D341Med (cell line): ENCODE measurements around the gene PIK3C2G.

Experiments
- DNase-seq: peaks from one replicate; pipeline ENCODE4 v3.0.0; 2012; ENCODE audit warnings: low spot score

PIK3C2G gene

DNA sequence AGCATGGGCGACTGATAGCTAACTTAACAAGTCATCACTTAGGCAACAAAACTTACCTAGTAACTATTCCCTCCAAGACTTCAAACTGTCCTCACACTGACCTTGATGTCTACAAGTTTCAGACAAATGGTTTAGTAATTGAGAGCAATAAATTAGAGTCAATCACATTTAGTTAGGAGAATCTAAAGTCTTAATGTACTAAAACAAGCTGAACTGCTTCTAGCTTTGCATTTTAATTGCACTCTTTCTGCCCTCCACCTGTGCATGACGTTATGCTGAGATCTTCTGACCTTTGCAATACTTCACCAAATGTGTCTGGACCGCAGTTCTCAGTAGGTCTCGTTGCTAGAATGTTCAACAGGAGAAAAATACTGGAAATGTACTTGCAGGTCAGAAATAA is 158.0 kb downstream of the PIK3C2G start:
- no peak for DNase-seq

- no peak for DNase-seq
These were observed 160.5 kb downstream of the PIK3C2G start for GRCh38 chr12:18421867-18422266.

DNA sequence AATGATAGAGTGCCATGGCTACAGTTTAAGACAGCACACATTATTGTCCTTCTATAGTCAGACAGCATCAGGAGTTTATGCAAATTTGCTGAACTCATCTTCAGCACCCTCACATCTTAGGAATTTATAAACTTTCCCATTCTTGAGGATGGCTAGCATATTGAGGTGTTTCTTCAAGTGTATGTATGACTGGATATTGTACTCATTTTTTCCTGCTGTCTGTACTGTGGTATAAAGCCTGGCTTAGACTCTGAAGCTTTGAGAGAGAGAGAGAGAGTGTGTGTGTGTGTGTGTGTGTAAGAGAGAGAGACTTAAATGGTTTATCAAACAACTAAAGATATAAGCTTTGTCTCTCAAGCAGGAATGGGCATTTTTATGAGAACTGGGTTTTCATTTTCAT is 161.6 kb downstream of the PIK3C2G start:
- no peak for DNase-seq

DNA sequence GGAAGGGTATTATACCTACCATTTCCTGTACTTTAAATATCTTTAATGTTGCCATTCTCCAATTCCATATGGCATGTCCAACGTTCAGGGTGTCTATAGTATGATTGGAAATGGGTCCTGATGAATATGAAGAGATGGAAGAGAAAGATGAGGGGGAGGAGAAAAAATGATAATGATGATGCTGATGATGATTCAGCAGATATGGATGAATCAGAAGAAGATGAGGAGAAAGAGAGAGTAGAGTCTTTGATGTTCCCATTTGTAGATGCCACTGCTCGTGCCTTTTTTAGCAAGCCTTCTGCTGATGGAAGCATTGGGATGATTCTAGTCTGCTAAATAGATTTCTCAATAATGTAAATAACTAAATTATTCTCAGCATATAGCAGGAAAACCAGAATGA is 163.5 kb downstream of the PIK3C2G start:
- DNase-seq, result no peak

GRCh38 chr12:18427520-18427919 is 166.2 kb downstream of the PIK3C2G start:
- DNase-seq, result no peak

- DNase-seq, result no peak
These were observed 167.1 kb downstream of the PIK3C2G start for GRCh38 chr12:18428416-18428815.

- DNase-seq, result no peak
These were observed 168.0 kb downstream of the PIK3C2G start for GRCh38 chr12:18429366-18429765.

- peak; percentile 63 for DNase-seq
These were observed 169.2 kb downstream of the PIK3C2G start for GRCh38 chr12:18430425-18431048.

- no peak for DNase-seq
These were observed 170.5 kb downstream of the PIK3C2G start for GRCh38 chr12:18431771-18432170.

- DNase-seq, result no peak
These were observed 170.9 kb downstream of the PIK3C2G start for GRCh38 chr12:18432206-18432605.

DNA sequence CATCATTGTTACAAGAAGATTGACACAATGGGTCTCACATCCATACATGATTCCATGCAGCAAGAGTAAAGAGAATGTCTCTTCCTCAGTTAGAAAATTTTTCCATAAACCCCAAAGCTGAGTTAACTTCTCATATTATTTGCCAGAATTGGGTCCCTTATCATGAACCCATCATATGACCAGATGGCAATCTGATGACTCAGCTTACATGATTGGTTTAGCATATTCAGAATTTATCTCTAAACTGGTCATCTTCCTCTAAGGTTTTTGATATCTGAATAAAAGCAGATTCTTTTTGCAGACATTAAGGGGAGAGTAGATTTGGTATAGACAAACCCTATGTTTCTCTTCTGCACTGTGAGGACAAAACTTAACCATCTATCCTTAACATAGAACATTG is 174.9 kb downstream of the PIK3C2G start:
- no peak for DNase-seq

GRCh38 chr12:18439541-18439940 is 178.2 kb downstream of the PIK3C2G start:
- DNase-seq, result no peak

DNA sequence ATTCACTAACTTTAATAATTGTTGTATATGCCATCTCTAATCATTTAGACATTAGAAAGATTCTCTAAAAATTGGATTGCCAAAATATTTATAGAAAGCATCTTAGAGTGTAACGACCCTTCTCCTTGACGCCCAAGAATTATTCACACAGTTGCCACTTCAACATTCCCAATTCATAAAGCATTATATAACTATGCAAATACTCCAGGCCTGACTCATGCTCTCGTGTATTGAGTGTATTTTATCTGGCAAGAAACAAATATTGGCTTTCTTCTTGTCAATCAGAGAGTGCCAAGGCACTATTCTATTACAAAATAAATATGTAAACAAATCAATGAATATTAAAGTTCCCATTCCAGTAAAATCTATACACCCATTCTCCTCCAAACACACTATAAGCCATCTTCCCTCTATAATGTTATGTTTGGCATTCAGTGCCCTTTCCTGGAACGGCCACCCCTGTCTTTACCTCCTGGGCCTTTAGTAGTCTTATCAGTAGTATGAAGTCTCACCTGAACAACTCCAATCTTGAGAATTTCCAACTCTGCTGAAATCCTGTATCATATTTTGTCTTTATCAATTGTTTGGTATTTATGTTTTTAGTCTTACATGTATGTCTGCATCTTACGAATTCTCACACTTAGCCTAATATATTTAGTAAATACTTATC is 182.6 kb downstream of the PIK3C2G start:
- DNase-seq, result no peak

GRCh38 chr12:18446061-18446644 is 184.8 kb downstream of the PIK3C2G start:
- peak; percentile 63 for DNase-seq

DNA sequence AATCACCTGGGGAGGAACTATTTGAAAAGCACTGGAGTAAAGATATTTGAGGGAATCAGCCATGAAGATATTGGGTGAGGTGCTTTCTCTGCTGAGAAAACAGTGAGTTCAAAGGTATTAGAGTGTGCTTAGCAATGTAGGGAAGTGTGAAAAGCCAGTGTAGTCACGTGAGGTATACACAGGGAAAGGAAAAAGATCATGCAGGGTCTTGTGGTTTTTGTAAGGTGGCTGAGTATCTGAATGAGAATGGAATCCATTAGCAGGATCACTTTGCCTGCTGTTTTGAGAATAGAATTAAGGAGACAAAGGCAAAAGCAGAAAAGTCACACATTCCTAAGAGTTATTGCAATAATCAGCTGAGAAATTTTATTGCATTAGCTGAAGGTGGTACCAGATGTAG is 193.0 kb downstream of the PIK3C2G start:
- DNase-seq, result no peak

DNA sequence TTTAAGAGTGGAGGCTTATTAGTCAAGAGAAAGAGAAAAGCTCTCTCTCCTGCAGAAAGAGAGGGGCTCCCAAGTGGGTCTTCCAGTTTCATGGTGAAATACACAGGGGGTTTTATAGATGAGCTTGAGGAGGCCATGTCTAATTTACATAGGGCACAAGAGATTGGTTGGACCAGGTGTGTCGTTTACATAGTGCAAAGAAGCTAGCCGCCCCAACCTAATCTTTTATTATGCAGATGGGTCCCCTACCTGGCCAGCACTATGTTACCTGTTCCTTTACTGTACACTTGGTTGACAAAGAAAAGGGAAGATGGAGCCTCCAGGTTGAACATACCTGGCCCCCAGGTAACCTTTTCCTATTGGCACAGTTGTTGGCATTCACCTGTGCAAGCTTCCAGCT is 195.0 kb downstream of the PIK3C2G start:
- no peak for DNase-seq

DNA sequence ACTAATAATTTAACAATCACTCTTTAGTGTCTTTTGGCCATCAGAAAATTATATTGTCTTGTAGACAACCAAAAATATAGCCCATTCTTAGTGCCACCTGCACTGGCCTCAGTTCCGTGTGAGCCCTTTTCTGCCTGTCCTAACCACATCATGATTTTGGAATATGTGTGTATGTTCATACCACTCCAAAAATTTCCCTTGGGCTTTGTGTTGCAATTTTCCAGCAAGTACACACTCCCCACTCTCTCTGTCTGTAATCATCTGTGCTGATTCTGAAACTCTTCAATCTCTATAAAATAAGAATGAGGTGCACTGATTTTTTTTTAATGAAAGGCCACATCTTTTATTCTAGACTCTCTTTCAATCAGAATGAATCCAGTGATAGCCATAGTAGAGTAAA is 196.0 kb downstream of the PIK3C2G start:
- DNase-seq, result no peak

GRCh38 chr12:18461758-18462157 is 200.4 kb downstream of the PIK3C2G start:
- no peak for DNase-seq

DNA sequence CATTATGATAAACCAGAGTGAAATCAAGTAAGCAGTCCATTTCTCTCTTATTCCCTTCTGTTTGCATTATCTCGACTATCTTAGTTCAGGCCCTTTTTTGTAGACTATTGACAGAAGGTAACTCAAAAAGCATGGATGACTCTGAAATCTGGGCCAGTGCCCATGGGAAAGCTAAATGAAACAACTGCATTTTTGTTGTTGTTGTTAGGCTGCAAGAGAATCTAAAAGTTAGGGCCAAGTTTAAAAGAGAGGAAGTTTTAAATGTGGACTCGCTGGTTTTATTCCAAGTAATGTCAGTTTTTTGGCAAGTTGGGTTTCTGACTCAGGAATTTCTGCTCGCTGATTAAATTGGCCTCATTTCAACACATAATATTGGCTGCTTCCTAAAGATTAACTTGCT is 201.1 kb downstream of the PIK3C2G start:
- DNase-seq, result no peak

DNA sequence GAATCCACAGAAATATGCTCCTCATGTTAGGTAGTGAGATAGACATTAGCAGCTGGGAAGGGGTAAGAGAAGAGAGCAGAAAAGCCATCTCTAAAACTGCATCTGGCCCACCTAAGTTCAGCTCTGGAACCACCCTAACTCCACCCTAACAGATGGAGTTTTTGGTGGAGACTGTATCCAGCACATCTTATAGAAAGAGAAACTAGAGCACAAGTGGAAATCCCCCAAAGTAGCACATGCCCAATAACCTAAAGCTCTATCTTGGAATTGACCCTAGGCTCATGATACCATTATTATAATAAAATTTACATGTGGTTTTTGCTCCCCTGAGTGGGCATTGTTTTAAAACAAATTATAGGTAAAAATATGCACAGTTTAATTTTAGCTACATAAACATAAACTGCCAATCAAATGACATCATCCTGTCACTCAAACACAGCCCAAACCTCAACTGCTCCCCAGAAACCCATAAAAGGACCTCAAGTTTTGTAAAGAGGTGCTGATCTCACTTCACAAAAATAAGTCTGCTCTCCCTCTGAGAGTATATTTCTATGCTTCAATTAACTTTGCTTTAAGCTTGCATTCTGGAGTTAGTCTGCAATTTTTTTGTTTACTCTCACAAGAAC is 206.4 kb downstream of the PIK3C2G start:
- no peak for DNase-seq

DNA sequence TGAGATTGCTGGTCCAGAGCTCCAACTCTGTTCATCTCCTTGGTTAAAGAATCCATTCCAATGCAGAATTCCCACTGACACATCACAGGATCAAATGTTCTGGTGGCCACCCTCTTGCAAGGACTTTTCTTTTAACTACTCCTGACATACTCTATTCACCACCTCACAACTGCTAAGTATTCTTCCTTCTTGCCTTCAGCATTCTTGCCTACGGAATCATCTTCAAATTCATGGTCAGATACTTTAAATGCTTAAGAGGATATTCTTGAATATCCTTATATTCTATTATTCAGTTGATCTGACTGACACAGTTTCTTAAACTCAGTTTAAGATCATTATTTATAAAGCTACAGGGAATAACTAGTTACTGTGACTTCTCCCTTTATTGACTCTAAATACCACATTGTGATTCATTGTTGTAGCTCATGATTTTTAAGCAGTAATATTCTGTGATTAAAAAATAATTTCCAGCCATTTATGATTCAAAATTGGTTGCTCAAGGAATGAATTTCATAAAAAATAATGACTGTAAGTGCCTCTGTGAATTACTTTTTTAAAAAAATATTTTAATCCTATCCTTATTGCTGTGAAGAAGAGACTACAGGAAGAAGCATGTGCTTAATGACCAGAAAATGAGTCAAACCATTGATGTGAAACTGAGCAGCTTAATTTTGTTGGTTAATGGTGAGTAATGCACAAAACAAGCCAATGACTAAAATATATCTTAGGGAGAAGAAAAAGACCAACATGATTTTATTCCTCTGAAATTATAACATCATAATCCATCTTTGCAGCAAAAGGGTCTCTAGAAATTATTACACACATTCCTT is 207.1 kb downstream of the PIK3C2G start:
- DNase-seq, result no peak

DNA sequence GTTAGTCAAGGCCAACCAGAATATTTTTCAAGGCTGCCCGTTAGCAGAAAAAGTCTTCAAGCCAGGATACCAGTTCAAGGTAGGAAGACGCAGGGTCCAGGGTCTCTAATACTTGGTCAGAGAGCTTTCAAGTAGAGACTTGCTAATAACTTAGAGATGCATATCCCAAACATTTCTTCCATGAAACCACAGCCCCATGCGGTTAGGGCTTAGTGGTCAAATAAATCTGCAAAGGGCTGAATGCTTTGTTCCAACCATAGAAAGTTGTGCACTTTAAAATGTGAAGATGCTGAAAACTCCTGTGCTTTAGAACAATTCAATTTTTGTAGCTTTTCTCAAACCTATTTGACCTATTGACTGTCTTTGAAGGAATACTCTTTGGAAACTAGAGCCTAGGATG is 208.9 kb downstream of the PIK3C2G start:
- no peak for DNase-seq
